ENCODE data around the gene OR10J1.

Gene OR10J1

GRCh38 chr1:159474926-159475325, 35.4 kb downstream of the OR10J1 start:
- DNase-seq (ENCODE audit: extremely low spot score, insufficient read length, low read depth), result no peak
- no peak for FAIRE-seq

DNA sequence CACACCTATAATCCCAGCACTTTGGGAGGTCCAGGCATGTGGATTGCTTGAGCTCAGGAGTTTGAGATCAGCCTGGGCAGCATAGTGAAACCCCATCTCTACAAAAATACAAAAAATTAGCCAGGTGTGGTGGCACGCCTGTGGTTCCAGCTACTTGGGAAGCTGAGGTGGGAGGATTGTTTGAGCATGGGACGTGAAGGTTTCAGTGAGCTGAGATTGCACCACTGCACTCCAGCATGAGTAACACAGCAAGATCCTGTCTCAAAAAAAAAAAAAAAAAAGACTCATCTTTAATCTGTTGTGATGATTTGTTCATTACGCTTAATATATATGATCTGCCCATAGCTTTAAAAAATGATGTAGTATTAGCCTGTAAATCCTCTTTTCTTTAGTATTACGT, 44.0 kb downstream of the OR10J1 start:
- no peak for FAIRE-seq
- DNase-seq (ENCODE audit: extremely low spot score, insufficient read length, low read depth), result no peak

Data from GM18507 (cell line).